Prostate gland (tissue), 2 donors: ENCODE data around the gene TXNRD2. TPM values are rescaled to one million over a fixed set of nuclear protein-coding genes. Genes with fewer than 3 reads are reported as not detected.

ENCODE experiments used
- DNase-seq: peaks from one replicate; pipeline ENCODE4 v3.0.0-alpha.2; 2019; ENCODE audit warnings: low spot score
- H3K27ac ChIP-seq, 2 donors: fragments of 200-600 bp; sonication (generic); 2 replicates each; pipeline ENCODE4 v1.5.1; 2017 to 2019
- H3K27me3 ChIP-seq: fragments of 200-600 bp; sonication (generic); replicated peaks from 2 replicates; pipeline ENCODE4 v1.5.1; 2019; ENCODE audit not compliant: insufficient read depth
- H3K36me3 ChIP-seq, 2 donors: fragments of 200-600 bp; sonication (generic); 1 replicate in 1 of 2; 2 replicates in 1 of 2; pipeline versions ENCODE4 v1.5.1 to v1.8.1; 2017 to 2019
- H3K4me1 ChIP-seq: fragments of 200-600 bp; sonication (generic); replicated peaks from 2 replicates; pipeline ENCODE4 v1.5.1; 2019
- H3K4me3 ChIP-seq, 2 donors: fragments of 200-600 bp; sonication (generic); 2 replicates each; pipeline ENCODE4 v1.5.1; 2017 to 2019
- H3K9me3 ChIP-seq: fragments of 200-600 bp; sonication (generic); 2 replicates; pipeline ENCODE4 v1.5.1; 2017
- POLR2A ChIP-seq: fragments of 450-650 bp; IDR thresholded peaks from one replicate; pipeline ENCODE4 v1.6.1; 2016; ENCODE audit warnings: antibody characterized with exemption, mild to moderate bottlenecking
- POLR2AphosphoS5 ChIP-seq: sonication (generic); formaldehyde crosslinking; IDR thresholded peaks from one replicate; pipeline ENCODE4 v1.6.1; 2017; ENCODE audit warnings: antibody characterized with exemption
- WGBS: methylation state at CpG from one replicate; pipeline ENCODE4 v1.1.5; 2018; 5-methylcytosine and 5-hydroxymethylcytosine counted together
- intact Hi-C: fragments of 100-400 bp; cut with DNase I; formaldehyde crosslinking; loops from one replicate; pipeline ENCODE4 v1.14.2; 2022
- total RNA-seq, 2 donors: library from RNA; depleted of rRNA; stranded (reverse); fragments of >200 nt; gene quantifications; one replicate each; pipeline ENCODE4 v1.1.0, GENCODE V29; 2016
- TF ChIP-seq, protein P1 (sequence below), 4 experiments: fragments of 200-600 bp in 2 of 4; fragments of 450-650 bp in 2 of 4; sonication (generic) in 2 of 4; IDR thresholded peaks; 1 replicate in 3 of 4; 2 replicates in 1 of 4; pipeline ENCODE4 v1.5.1; 2016 to 2019; ENCODE audit warnings: antibody characterized with exemption in 4 of 4, mild to moderate bottlenecking in 2 of 4, moderate library complexity in 2 of 4

Gene TXNRD2
- total RNA-seq, 2 donors from 2014 or later: 62.1 to 84.5 TPM

DNA sequence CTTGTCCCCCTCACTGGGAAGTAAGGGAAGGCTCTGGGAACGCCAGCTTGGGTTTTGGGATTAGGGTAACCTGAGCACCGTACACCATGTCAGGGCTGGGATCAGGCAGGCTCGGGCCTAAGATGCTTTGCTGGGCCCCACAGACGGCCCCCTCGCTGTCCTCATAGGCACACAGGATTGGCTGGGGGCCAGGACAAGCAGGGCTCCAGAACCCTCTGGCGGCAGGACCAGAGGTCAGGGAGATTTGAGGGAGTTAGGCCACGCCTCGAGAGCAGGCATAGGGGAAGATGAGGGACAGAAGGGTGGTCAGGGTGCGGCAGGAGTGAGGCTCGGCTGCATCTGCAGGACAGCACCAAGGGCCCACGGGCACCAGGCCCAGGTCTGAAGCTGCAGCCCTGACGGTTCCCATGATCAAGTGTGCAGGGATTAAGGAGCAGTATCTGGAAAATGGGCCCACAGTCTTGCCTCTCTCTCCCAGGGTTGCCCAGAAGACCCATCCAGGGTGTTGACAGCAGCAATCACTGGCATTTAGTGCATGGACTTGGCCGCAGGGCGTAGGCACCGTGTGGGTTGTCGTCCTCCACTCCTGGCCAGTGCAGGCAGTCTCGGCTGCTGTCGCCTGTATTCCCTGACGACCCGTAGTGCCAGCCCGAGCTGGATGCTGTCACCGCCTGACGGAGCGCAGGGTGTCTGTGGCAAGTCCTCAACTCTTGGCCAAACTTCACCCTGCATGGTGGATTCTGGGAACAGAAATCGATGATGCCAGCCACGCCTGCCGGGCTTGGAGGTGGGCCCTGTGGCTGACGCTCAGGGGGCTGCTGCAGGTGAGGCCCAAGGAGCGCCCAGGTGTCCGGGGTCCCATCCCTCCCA is 71.2 kb downstream of the TXNRD2 start:
- peaks cover 20% of the 10 kb centered on the region for H3K4me1 ChIP-seq
- H3K27me3 ChIP-seq: no peaks in the 10 kb centered on the region
- H3K9me3 ChIP-seq: no peaks in the 10 kb centered on the region
- TF ChIP-seq POLR2A (no peak), POLR2AphosphoS5 (no peak)
- TF ChIP-seq, protein P1, sequence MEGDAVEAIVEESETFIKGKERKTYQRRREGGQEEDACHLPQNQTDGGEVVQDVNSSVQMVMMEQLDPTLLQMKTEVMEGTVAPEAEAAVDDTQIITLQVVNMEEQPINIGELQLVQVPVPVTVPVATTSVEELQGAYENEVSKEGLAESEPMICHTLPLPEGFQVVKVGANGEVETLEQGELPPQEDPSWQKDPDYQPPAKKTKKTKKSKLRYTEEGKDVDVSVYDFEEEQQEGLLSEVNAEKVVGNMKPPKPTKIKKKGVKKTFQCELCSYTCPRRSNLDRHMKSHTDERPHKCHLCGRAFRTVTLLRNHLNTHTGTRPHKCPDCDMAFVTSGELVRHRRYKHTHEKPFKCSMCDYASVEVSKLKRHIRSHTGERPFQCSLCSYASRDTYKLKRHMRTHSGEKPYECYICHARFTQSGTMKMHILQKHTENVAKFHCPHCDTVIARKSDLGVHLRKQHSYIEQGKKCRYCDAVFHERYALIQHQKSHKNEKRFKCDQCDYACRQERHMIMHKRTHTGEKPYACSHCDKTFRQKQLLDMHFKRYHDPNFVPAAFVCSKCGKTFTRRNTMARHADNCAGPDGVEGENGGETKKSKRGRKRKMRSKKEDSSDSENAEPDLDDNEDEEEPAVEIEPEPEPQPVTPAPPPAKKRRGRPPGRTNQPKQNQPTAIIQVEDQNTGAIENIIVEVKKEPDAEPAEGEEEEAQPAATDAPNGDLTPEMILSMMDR (IDR thresholded peaks at IDR 0.05): no peak
- no peak overlapping the region for H3K27ac ChIP-seq
- DNase-seq: no peak
- WGBS: 83% methylated on average over 21 of the region's 30 CpGs
- no peak overlapping the region for H3K4me3 ChIP-seq
- intact Hi-C loops: no loop called here
- no peaks in the 10 kb centered on the region for H3K36me3 ChIP-seq

DNA sequence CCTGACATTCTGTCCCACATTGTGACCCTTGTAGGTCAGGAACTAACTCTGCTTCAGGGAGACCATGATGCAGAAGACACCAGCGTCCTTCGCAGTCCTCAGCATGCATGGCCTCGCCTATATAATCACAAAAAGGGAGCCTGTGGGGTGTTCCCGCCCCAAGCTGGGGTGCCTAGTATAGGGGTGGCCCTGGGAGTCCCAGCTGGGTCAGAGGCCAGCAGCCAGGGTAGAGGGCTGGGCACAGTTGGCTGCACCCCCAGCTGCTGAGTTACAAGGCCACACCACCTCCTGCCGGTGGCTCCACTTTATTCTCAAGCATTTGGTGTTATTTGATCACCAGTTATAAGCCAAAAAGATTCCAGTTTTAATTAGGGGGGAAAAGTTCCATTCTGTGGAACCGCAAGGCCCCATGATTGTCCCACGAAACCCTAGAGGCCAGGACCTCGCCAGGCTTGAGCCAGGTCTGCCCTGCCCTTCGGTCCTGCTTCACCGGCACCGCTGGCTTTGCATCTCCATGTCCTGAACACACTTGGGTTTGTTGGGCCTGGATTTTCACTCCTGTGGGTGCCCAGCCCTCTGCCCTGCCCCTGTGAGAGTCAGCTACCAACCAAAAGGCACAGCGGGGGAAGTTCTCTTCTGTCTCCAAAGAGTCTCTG is 72.0 kb downstream of the TXNRD2 start:
- intact Hi-C loops: no loop called here
- H3K27ac ChIP-seq: no peak overlapping the region
- peaks cover 13% of the 10 kb centered on the region for H3K4me1 ChIP-seq
- H3K27me3 ChIP-seq: no peaks in the 10 kb centered on the region
- H3K36me3 ChIP-seq: no peaks in the 10 kb centered on the region
- WGBS: 92% methylated on average over 11 of the region's 12 CpGs
- no peaks in the 10 kb centered on the region for H3K9me3 ChIP-seq
- TF ChIP-seq POLR2A (no peak), POLR2AphosphoS5 (no peak)
- TF ChIP-seq, protein P1 (IDR thresholded peaks at IDR 0.05): peak in 1 of 4 experiments; percentile 10
- DNase-seq: no peak
- H3K4me3 ChIP-seq: no peak overlapping the region

DNA sequence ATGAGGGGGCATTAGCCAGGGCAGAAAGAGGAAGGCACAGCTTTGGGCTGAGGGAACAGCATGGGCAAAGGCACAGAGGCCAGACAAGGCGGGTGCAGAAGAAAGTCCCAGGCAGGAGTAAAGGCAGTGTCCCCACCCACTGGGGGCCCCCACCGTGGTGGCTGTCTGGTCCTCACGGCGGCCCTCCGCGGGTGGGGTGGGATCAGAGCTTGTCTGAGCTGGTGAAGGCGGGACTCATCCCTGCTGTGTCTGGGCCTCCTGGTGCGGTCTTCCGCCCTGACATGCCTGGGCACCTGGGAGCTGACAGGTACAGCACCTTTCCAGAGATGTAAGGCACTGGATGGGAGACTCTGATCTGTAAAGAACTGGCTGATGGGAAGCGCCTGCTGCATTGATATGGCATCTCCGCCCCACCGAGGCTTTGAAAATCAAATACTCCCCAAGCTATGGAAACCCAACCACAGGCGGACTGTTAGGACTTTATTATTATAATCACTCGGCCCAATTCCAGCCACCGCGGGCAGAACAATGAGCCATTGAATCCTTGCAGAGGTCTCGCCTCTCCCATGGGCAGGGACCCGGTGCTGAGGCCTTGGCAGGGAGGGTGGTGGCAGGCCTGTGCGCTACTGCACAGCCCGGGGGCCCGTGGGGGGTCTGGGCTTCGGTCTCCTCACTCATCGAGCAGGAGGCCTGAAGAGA is 72.7 kb downstream of the TXNRD2 start:
- no peak for DNase-seq
- no peaks in the 10 kb centered on the region for H3K9me3 ChIP-seq
- no peak overlapping the region for H3K27ac ChIP-seq
- peaks cover 6% of the 10 kb centered on the region for H3K4me1 ChIP-seq
- no peak overlapping the region for H3K4me3 ChIP-seq
- H3K27me3 ChIP-seq: no peaks in the 10 kb centered on the region
- TF ChIP-seq POLR2A: no peak
- TF ChIP-seq, protein P1 (IDR thresholded peaks at IDR 0.05): no peak
- TF ChIP-seq POLR2AphosphoS5: no peak
- WGBS: 56% methylated on average over 23 of the region's 23 CpGs
- no peaks in the 10 kb centered on the region for H3K36me3 ChIP-seq
- intact Hi-C loops: no loop called here

DNA sequence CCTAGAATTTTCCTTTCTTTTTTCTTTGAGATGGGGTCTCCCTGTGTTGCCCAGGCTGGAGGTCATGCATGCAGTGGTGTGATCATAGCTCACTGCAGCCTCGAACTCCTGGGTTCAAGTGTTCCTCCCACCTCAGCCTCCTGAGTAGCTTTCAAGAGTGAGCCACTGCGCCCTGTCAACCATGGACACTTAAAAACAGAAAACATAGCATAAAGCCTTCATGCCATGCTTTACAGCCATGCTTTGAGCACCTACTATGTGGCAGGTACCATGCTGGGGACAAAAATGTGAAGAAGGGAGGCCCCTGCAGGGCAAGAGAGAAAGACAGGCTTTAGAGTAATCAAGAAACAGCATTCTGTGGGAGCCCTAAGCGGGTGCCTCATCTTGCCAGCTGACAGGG is 73.3 kb downstream of the TXNRD2 start:
- H3K4me3 ChIP-seq: no peak overlapping the region
- H3K36me3 ChIP-seq: no peaks in the 10 kb centered on the region
- DNase-seq: no peak
- intact Hi-C loops: no loop called here
- H3K27ac ChIP-seq: no peak overlapping the region
- H3K27me3 ChIP-seq: no peaks in the 10 kb centered on the region
- no peak for TF ChIP-seq POLR2A
- TF ChIP-seq, protein P1 (IDR thresholded peaks at IDR 0.05): no peak
- no peak for TF ChIP-seq POLR2AphosphoS5
- no peaks in the 10 kb centered on the region for H3K4me1 ChIP-seq
- 88% methylated on average over 3 of the region's 3 CpGs for WGBS
- no peaks in the 10 kb centered on the region for H3K9me3 ChIP-seq
